Motor neuron (in vitro differentiated cells): ENCODE data around the gene CLIP4. TPM values are rescaled to one million over a fixed set of nuclear protein-coding genes. Genes with fewer than 3 reads are reported as not detected.
"Not testable (repeated sequence)": the region's sequence is repeated elsewhere in the genome, so short reads cannot be mapped to it uniquely, and the experiment has no call there.

ENCODE experiments used
- ATAC-seq, 8 experiments: fragments of 200-7000 bp; cut with Tn5 transposase; replicated peaks in 6 of 8; 2 replicates each; pipeline ENCODE4 v1.8.0; 2021; ENCODE audit warnings: mild to moderate bottlenecking in 8 of 8, moderate library complexity in 8 of 8
- H3K27ac ChIP-seq, 2 donors: fragments of 250-450 bp; sonication (Bioruptor Pico); 2 replicates each; pipeline ENCODE4 v1.9.0; 2021; ENCODE audit warnings: antibody characterized with exemption in 2 of 2, mild to moderate bottlenecking in 2 of 2, moderate library complexity in 1 of 2
- H3K4me1 ChIP-seq, 2 donors: fragments of 250-450 bp; sonication (Bioruptor Pico); replicated peaks in 1 of 2; 2 replicates each; pipeline ENCODE4 v1.6.1; 2021; ENCODE audit warnings: antibody characterized with exemption in 2 of 2, mild to moderate bottlenecking in 2 of 2, moderate library complexity in 1 of 2
- H3K4me3 ChIP-seq, 5 donors: fragments of 250-450 bp; sonication (Bioruptor Pico); 2 replicates each; pipeline ENCODE4 v1.9.0; 2021; ENCODE audit warnings: antibody characterized with exemption in 5 of 5, mild to moderate bottlenecking in 5 of 5, moderate library complexity in 4 of 5
- WGBS, 10 experiments: fragments of 450-650 bp; shearing (Covaris generic); methylation state at CpG; one replicate each; pipeline ENCODE4 v1.0.0; 2022; 5-methylcytosine and 5-hydroxymethylcytosine counted together
- in situ Hi-C, 9 experiments: fragments of 400-800 bp; cut with MboI; loops; one replicate each; pipeline ENCODE4 v1.15.0; 2021; ENCODE audit warnings: low sequenced_read_pairs in 9 of 9, low pct_unique_long_range_greater_than_20kb in 2 of 9; ENCODE audit not compliant: unreplicated experiment in 9 of 9
- total RNA-seq, 8 experiments: library from RNA; unstranded; fragments of 300-600 nt; gene quantifications; 2 replicates each; pipeline versions ENCODE4 v1.2.3 to v1.2.4, GENCODE V29; 2022

The CLIP4 gene
- total RNA-seq, 8 experiments from 2014 or later, result 5.4 to 63.1 (median 19.1) TPM

DNA sequence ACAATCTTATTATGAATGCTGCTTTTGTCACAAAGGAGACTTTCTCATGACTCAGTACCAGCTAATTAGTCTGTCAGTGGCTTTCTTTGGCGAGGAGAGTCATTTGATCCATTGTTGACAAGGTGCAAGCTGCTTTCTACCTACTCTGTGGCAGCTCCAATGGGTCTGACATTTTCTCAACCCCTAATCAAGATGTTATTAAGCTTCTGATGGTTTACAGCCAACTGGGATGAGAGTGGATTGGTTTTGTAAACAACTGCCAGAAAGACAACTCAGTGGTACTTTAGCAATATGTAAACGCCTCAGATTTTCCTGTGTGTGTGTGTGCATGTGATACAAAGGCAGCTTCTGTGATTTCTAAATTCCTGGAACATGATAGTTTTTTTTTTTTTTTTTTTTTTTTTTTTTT, 8.2 kb upstream of the CLIP4 start:
- WGBS, 10 experiments, result 0 to 100% (median 59%) methylated on average over 1 to 2 of the region's 2 CpGs; no CpG with 5 or more reads in 2 of the 10 experiments
- in situ Hi-C loops, result no loop called here
- no peak overlapping the region for H3K27ac ChIP-seq
- peak in 5 of 8 experiments; percentile 39 to 59 (median 51) for ATAC-seq
- peaks cover 3 to 14% of the 10 kb centered on the region in 2 donors for H3K4me1 ChIP-seq
- no peak overlapping the region for H3K4me3 ChIP-seq

DNA sequence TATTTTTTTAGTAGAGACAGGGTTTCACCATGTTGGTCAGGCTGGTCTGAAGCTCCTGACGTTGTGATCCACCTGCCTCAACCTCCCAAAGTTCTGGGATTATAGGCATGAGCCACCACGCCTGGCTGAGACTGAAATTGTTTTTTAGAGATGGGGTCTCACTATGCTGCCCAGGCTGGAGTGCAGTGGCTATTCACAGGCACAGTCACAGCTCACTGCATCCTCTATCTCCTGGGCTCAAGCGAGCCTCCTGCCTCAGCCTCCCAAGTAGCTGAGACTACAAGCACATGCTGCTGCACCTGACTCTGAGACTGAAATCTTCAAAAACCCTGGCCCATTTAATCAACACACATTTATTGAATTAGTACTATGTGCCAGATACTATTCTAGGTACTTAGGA, 7.7 kb upstream of the CLIP4 start:
- ATAC-seq, in situ Hi-C loops, H3K4me3 ChIP-seq, H3K27ac ChIP-seq: not testable (repeated sequence)
- H3K4me1 ChIP-seq, result peaks cover 3 to 14% of the 10 kb centered on the region in 2 donors
- WGBS, 10 experiments, result 74 to 100% (median 91%) methylated on average over 1 to 3 of the region's 3 CpGs; no CpG with 5 or more reads in 4 of the 10 experiments

DNA sequence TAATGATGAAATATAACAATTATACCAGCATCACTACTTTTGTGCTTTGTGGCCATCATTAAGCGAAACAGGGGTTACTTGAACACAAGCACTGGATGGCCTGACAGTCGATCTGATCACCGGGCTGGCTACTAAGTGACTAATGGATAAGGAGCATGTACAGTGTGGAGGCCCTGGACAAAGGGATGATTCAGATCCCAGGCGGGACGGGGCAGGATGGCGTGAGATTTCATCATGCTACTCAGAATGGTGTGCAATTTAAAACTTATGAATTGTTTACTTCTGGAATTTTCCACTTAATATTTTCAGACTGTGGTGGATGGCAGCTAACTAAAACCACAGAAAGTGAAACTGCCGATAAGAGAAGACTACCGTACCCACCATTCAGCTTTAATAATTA, 7.0 kb upstream of the CLIP4 start:
- no peak overlapping the region for H3K4me3 ChIP-seq
- peaks cover 3 to 14% of the 10 kb centered on the region in 2 donors for H3K4me1 ChIP-seq
- ATAC-seq, result peak in 7 of 8 experiments; percentile 64 to 99 (median 95)
- peak overlapping the region in 1 of 2 donors; percentile 52 for H3K27ac ChIP-seq
- WGBS, 10 experiments, result 60 to 100% (median 80%) methylated on average over 1 to 8 of the region's 8 CpGs; no CpG with 5 or more reads in 2 of the 10 experiments
- in situ Hi-C loops, result no loop called here

DNA sequence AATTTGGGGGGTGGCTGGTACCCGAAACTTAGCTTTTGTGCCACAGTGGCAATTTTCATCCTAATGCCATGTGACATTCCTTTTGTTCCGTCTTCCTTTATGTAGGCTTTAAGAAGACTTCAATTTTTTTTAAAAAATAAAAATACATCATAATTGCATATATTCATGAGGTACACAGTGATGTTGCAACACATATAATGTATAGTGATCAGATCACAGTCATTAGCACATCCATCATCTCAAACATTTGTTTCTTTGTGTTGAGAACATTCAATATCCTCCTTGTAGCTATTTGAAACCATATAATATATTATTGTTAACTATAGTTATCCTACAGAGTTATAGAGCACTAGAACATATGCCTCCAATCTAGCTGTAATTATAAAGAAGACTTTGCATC, 6.0 kb upstream of the CLIP4 start:
- in situ Hi-C loops, result no loop called here
- no peak for ATAC-seq
- WGBS, 10 experiments, result 43 to 100% (median 90%) methylated on average over 1 to 2 of the region's 2 CpGs; no CpG with 5 or more reads in 1 of the 10 experiments
- H3K4me3 ChIP-seq, result no peak overlapping the region
- H3K4me1 ChIP-seq, result peaks cover 3 to 14% of the 10 kb centered on the region in 2 donors
- H3K27ac ChIP-seq, result no peak overlapping the region

DNA sequence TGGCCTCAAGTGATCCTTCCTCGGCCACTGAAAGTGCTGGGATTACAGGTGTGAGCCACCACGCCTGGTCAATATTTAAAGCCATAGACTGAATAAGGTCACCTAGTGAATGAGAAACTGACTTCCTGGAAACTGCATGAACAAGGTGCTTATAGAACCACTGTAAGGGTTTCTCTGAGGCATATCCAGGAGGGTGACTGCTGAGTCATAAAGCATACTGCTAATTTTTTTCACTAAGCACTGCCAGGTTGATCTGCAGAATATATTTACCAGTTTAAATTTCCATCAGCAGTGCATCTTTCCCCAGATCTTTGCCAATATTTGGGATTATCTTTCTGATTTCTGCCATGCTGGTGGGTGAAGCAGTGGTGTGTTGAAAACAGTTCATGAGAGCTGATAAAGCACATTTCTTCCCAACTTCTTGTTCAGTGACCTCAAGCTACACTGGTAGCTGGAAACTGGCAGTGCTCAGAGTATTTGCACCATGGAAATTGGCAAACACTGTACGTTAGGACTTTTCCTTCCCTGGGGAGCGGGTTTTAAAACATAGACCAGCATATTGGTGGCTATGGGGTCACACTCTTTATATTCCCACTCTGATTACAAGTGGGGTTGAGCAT, 4.2 kb upstream of the CLIP4 start:
- Histone ChIP-seq H3K27ac (no peak overlapping the region), H3K4me3 (no peak overlapping the region), H3K4me1 (peaks cover 9 to 20% of the 10 kb centered on the region in 2 donors)
- WGBS, 10 experiments, result 60 to 94% (median 82%) methylated on average over 1 to 4 of the region's 4 CpGs; no CpG with 5 or more reads in 2 of the 10 experiments
- in situ Hi-C loops, result no loop called here
- ATAC-seq, result no peak

DNA sequence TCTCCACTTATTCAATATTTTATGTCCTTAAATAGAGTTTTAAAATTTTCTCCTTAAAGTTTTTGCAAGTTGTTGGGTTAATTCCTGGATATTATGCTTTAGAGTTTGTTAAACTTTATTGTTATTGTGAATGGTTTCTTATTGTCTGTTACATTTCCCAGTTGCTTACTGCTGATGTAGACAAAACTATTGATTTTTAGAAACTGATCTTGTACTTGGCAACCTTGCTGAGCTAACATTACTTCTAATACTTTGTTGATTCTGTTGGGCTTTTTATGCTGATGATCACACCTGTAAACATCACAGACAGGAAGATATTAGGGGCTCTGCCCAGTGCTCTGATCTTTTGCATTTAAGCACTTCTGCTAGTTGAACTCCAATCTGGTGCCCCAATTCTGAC, 2.8 kb upstream of the CLIP4 start:
- H3K27ac ChIP-seq, result no peak overlapping the region
- in situ Hi-C loops, result no loop called here
- peaks cover 9 to 29% of the 10 kb centered on the region in 2 donors for H3K4me1 ChIP-seq
- no peak overlapping the region for H3K4me3 ChIP-seq
- no peak for ATAC-seq

DNA sequence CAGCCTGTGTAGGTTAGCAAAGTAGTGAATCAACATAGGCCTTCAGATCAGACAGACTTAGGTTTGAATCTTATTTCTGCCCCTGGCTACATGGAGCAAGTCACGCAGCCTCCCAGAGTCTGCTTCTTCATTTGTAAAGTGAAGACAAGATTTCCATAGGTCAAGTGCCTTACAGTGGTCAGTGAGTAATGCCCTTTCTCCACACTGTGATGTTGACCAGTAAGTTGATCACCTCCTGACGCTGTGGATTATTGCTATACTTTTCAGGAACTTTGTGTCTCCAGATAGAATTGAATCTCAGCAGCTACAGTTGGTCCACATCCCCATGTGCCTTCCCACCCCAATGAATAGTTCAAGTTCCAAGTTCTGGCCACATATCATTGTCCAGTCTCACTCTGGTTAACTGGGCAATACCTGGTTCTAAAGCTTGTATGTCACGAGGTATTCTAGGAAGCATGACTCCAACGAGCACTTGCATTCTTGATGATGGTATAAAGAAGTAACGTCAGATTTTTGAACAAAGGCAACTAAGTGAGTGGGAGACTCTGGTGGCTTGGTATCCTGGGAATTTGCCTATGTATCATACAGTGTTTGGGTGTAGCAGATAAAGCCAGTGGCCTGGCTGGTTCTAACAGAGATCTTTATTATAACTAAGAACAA, 2.1 kb upstream of the CLIP4 start:
- WGBS, 10 experiments, result 33 to 92% (median 85%) methylated on average over 2 to 5 of the region's 5 CpGs; no CpG with 5 or more reads in 2 of the 10 experiments

DNA sequence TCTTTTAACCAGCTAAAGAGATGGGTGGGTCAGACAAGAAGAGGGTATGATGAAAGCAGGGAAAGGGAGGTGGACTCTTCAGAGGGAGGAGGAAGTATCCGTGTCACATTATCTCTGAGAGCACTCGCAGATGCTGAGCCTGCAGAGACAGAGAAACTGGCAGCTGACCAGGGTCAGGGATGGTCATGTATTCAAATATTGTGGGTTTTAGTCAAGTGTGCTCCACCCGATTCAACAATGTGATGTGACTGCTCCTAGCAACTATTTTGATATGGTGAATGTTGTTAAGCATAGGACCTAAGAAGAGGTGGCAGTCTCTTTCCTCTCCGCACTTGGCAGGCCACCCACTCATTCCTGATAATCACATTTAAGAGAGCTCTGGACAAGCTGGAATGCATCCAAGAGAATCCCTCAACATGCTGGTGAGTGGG, 1.3 kb upstream of the CLIP4 start:
- Histone ChIP-seq H3K4me1 (peaks cover 9 to 21% of the 10 kb centered on the region in 2 donors), H3K27ac (no peak overlapping the region), H3K4me3 (no peak overlapping the region)
- ATAC-seq, result peak in 3 of 8 experiments; percentile 61 to 76 (median 76)
- in situ Hi-C loops, result no loop called here
- WGBS, 10 experiments, result 0 to 100% (median 67%) methylated on average over 1 to 4 of the region's 4 CpGs; no CpG with 5 or more reads in 2 of the 10 experiments

More for the DNA sequence above, 2.1 kb upstream of the CLIP4 start:
- Histone ChIP-seq H3K4me3 (no peak overlapping the region), H3K4me1 (peaks cover 9 to 28% of the 10 kb centered on the region in 2 donors), H3K27ac (no peak overlapping the region)
- ATAC-seq, result no peak
- in situ Hi-C loops, result no loop called here

DNA sequence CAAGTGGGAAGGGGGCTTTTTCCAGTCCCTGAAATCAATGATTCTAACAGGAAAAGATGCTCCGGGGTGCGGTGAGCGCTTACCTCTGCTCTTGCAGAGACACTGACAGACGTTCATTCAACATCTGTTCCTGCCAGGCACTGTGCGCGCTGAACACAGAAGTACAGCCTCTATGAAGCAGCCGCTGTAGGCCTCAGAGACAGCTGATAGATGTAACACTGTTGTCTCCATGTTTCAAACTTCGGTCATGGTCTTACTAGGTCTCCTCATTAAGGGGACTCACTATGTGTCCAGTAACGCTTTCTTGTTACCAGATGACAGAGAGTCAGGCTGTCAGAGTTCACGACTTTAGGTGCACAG, 649 bp upstream of the CLIP4 start:
- in situ Hi-C loops, result no loop called here
- Histone ChIP-seq H3K4me1 (peaks cover 7 to 17% of the 10 kb centered on the region in 2 donors), H3K4me3 (peak overlapping the region; percentile 60 to 89 (median 73)), H3K27ac (peak overlapping the region in 1 of 2 donors; percentile 76)
- ATAC-seq, result peak in 3 of 8 experiments; percentile 0 to 2 (median 2)
- 34 to 94% (median 79%) methylated on average over 3 to 8 of the region's 10 CpGs; no CpG with 5 or more reads in 2 of the 10 experiments for WGBS, 10 experiments

DNA sequence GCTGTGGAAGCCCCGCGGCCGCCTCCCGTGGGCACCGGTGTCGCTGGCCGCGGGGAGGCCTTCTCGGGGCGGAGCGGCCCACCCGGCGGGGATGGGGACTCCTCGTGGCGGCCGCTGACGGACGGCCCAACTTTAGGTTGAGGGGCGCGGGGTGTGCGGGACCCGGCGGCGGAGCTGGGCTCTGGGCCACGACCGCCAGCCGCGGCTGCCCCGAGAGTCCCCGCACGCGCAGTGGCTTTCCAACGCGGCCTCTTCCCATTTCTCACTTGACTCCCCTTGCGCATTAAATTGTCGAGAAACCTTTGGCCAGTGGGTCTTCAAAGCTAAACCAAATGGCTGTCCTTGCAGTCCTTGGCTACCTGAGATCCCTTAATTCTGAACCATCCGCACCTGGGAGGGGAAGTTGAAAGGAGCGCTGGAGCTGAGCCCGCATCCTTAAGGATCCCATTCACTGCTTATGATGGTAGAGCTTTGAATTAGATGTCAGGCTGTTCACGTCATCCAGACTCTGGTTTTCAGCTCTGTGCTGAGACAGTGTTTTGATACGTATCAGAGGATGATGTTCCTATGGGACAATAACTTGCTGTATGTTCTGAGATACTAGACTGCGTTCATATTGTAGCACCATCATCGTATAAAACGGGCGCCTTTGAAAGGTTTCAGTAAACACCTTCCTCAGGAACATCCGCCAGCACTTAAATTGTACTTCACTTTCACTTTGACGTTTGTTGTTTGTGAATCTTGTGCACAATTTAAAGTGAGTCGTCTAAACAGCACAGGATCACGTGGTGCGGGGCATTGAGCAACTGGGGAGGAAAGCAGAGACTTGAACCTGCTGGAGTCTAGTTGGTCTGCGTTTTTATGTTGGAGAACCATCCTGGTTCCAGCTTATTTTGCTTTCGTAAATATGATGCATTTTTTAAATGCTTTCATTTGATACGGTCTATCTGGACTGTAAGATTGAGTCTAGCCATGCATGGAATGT, 874 bp downstream of the CLIP4 start:
- in situ Hi-C loops, result no loop called here
- WGBS, 10 experiments, result 0 to 78% (median 36%) methylated on average over 1 to 18 of the region's 53 CpGs
- H3K4me3 ChIP-seq, result peak overlapping the region; percentile 60 to 89 (median 73)
- H3K27ac ChIP-seq, result peak overlapping the region; percentile 76 to 87
- H3K4me1 ChIP-seq, result peaks cover 6 to 15% of the 10 kb centered on the region in 2 donors
- peak; percentile 2 to 60 (median 56) for ATAC-seq

DNA sequence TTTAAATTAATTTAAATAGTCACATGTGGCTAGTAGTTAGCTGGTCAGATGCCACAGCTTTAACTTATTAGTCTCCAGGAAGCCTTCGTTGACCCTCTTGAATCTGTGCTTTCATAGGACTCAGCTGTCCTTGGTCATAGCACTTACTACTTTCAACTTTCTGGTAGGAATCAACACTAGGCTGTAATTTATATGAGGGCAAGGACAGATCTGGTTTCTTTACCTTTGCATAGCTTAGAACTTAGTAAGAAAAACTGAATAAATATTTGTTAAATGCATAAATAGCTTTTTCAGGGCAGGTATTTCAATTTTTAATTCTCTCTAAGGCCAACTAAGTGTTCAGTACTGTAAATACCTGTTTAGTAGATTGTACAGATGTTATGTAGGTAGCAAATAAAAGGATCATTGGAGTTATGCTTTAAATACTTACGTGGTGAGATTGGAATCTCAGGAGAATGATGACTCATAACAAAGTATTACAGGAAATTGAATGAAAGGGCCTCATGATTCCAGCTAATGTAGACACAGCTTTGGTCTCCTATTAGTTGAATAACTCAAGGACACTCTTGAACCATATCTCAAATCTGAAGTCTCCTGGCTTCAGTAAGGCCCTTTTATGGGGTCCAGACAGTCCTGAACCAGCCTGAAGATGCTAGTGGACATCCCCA, 2.6 kb downstream of the CLIP4 start:
- WGBS, 10 experiments, result 20 to 100% (median 67%) methylated on average over 1 to 2 of the region's 2 CpGs
- no peak overlapping the region for H3K27ac ChIP-seq
- no peak for ATAC-seq
- peak overlapping the region in 1 of 5 donors; percentile 7 for H3K4me3 ChIP-seq
- H3K4me1 ChIP-seq, result peaks cover 6 to 15% of the 10 kb centered on the region in 2 donors
- in situ Hi-C loops, result no loop called here

DNA sequence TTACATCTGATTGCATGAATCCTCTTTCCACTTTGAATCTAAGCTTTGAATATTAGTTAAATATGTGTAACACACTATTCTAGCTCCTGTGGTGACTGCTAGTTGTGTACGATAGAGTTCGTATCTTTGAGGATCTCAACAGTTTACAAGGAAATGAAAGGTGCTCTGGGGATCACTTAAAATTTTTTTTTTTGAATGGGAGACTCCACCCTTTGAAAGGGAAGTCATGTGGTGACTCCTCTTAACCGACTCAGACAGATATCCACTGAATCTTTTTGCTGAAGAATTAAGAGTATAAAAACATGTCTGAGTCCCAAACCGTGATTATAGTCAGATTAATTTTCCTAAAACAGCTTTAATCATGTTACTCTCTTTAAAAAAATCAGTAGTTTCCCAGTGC, 4.0 kb downstream of the CLIP4 start:
- Histone ChIP-seq H3K27ac (no peak overlapping the region), H3K4me3 (no peak overlapping the region), H3K4me1 (peaks cover 6 to 15% of the 10 kb centered on the region in 2 donors)
- in situ Hi-C loops, result no loop called here
- ATAC-seq, result no peak
- WGBS, 10 experiments, result 38 to 92% (median 62%) methylated on average over 1 to 4 of the region's 4 CpGs; no CpG with 5 or more reads in 1 of the 10 experiments
